Daoy (cell line): ENCODE measurements around the gene OBSCN. TPM values are rescaled to one million over a fixed set of nuclear protein-coding genes. Genes with fewer than 3 reads are reported as not detected.

Experiments
- DNase-seq: peaks from one replicate; pipeline ENCODE4 v3.0.0-alpha.2; 2015; ENCODE audit warnings: low read depth
- total RNA-seq: library from RNA; depleted of rRNA; stranded (reverse); fragments of >200 nt; shearing (Covaris generic); gene quantifications from 2 replicates; pipeline ENCODE4 v1.2.3, GENCODE V29; 2014

The OBSCN gene
- total RNA-seq, 1 experiment from 2014 or later = 4.1 TPM

DNA sequence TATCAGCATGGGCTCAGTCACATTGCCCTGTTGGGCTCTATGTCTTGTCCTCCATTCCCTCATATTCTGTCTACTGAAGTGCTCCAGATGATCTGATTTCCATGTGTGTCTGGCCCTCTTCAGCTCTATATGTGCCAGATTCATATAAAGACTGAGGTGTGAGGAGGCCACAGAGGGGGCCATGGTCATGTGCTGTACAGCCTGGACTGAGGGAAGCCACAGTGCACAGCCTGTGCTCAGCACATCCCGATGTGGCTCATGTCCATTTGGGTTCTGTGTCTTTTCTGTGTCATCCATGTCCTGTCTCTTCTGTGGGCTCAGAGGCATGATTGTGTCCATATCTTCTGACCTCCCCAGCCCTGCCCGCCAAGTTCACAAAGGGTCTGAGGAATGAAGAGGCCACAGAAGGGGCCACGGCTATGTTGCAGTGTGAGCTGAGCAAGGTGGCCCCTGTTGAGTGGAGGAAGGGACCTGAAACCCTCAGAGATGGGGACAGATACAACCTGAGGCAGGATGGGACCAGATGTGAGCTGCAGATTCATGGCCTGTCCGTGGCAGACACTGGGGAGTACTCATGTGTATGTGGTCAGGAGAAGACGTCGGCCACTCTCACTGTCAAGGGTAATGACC lies 97.0 kb downstream of the OBSCN start:
- DNase-seq = no peak

- DNase-seq = no peak
Measured at GRCh38 chr1:228305721-228306152, 97.9 kb downstream of the OBSCN start.

DNA sequence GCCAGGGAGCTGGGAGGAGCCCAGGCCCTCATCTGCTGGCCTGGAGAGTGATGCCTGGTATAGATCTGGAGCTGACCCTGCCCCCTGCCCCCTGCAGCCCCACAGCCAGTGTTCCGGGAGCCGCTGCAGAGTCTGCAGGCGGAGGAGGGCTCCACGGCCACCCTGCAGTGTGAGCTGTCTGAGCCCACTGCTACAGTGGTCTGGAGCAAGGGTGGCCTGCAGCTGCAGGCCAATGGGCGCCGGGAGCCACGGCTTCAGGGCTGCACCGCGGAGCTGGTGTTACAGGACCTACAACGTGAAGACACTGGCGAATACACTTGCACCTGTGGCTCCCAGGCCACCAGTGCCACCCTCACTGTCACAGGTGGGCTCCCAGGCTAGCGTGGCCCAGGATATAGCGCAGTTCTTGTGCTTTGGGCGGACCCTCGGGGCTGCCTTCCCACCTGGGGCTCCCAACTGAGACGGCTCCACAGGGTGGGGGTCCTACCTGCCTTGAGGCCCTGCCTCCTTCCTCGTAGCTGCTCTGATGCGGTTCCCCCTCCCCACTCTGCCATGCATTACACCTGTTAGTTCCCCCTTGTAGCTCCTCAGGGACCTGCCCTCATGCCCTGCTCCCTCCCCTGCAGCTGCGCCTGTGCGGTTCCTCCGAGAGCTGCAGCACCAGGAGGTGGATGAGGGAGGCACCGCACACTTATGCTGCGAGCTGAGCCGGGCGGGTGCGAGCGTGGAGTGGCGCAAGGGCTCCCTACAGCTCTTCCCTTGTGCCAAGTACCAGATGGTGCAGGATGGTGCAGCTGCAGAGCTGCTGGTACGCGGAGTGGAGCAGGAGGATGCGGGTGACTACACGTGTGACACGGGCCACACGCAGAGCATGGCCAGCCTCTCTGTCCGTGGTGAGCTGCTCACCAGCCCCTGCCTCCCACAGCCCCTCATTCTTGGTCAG lies 98.7 kb downstream of the OBSCN start:
- DNase-seq = no peak

DNA sequence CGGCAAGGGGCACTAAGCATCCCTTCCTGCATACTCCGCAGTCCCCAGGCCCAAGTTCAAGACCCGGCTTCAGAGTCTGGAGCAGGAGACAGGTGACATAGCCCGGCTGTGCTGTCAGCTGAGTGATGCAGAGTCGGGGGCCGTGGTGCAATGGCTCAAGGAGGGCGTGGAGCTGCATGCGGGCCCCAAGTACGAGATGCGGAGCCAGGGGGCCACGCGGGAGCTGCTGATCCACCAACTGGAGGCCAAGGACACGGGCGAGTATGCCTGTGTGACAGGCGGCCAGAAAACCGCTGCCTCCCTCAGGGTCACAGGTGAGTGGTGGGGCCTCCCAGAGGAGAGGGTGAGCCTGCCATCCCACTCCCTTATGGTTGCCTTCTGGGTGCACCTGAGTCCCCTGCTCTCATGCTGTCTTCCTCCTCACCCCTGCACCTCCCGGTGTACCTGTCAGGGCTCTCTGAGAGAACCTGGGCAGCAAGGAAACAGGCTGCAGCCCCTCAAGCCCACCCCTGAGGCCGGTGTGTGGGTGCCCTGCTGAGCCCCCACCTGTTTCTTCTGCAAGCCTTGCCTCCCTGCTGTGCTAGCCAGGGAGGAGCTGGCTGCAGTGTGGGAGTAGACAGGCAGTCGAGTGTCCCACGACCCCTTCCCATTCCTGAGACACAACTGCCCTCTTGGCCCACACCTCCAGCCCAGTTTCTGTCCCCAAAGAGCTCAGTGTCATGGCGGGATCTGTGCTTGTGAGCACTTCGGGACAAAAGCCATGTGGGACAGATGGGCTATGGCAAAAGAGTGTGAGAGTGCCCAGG lies 99.6 kb downstream of the OBSCN start:
- DNase-seq = no peak

DNA sequence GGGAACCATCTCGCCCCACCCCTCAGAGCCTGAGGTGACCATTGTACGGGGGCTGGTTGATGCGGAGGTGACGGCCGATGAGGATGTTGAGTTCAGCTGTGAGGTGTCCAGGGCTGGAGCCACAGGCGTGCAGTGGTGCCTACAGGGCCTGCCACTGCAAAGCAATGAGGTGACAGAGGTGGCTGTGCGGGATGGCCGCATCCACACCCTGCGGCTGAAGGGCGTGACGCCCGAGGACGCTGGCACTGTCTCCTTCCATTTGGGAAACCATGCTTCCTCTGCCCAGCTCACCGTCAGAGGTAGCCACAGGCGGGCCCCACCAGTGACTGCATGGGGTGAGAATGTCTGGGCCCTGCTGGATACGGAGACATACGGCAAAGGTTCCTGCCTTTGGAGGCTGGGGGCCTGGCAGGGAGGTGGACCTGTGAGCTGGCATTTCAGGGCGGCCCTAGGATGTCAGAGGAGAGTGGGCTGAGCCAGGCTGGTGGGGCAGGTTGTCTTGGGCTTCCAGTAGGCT lies 100.3 kb downstream of the OBSCN start:
- no peak for DNase-seq

DNA sequence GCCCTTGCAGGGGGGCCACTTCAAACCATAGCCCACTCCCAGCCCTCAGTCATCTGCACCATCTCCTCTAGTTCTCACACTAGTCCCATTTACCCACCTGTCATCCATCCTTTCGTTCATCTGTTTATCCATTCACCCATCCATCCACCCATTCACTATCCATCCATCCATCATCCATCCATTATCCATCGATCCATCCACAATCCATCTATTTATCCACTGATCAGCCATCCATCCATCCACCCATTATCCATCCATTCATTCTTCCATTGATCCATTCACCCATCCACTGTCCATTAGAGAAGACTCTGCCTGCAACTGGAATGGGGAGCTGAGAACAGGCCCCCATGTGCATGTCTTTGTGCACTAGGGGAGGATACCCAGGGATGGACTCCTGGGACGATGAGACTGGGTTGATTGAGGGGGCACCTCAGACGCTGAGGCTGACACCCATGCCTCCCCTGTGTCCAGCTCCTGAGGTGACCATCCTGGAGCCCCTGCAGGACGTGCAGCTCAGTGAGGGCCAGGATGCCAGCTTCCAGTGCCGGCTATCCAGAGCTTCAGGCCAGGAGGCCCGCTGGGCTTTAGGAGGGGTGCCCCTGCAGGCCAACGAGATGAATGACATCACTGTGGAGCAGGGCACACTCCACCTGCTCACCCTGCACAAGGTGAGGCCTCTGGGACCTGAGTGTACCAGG lies 100.9 kb downstream of the OBSCN start:
- DNase-seq = no peak

DNA sequence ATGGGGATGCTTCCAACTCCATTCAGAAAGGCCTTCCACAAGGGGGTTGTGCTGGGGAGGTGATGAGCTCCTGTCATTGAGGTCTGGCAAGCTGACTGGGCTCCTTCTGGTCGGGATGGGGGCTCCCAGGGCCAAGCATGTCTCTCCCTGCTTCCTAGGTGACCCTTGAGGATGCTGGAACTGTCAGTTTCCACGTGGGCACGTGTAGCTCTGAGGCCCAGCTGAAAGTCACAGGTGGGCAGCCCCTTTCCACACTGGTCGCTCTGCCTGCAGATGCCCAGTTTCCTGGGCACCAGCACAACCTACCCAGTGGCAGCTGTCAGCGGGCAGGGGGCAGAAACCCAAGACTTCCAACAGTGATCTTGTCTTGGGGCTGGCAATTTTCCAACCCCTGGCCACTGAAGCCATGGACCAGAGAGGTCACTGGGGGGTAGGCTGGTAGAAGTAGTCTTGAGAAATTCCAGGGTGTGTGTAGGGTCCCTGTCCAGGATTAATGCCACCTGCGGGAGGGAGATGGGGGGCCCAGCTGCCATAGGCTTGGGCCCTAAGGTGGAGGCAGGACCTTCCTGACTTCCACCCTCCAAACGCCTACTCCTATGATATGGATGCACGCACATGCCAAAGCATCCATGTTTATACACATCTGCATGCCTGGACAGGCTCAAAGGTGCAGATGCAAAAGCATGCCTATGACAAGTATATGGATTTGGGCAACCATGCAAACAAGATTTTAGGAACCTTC lies 101.7 kb downstream of the OBSCN start:
- no peak for DNase-seq

GRCh38 chr1:228310162-228310792 lies 102.4 kb downstream of the OBSCN start:
- no peak for DNase-seq

GRCh38 chr1:228311091-228311490 lies 103.2 kb downstream of the OBSCN start:
- no peak for DNase-seq

- DNase-seq = no peak
Measured at GRCh38 chr1:228312136-228312764, 104.4 kb downstream of the OBSCN start.

- DNase-seq = no peak
Measured at GRCh38 chr1:228313536-228314277, 105.9 kb downstream of the OBSCN start.

- DNase-seq = no peak
Measured at GRCh38 chr1:228314315-228314657, 106.4 kb downstream of the OBSCN start.

- no peak for DNase-seq
Measured at GRCh38 chr1:228314658-228315483, 107.0 kb downstream of the OBSCN start.

- no peak for DNase-seq
Measured at GRCh38 chr1:228315484-228315944, 107.7 kb downstream of the OBSCN start.

- DNase-seq = no peak
Measured at GRCh38 chr1:228315945-228316588, 108.2 kb downstream of the OBSCN start.

GRCh38 chr1:228316589-228317387 lies 108.9 kb downstream of the OBSCN start:
- no peak for DNase-seq

DNA sequence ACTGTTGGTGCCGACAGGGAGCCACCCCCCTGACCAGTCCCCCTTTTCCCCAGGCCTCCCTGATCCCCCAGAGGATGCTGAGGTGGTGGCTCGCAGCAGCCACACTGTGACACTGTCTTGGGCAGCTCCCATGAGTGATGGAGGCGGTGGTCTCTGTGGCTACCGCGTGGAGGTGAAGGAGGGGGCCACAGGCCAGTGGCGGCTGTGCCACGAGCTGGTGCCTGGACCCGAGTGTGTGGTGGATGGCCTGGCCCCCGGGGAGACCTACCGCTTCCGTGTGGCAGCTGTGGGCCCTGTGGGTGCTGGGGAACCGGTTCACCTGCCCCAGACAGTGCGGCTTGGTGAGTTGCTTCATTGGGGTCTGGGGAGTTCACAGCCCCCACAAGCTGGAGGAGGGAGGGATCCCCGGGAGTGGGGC lies 109.6 kb downstream of the OBSCN start:
- no peak for DNase-seq
